ENCODE data around the gene RPL5. TPM values are rescaled to one million over a fixed set of nuclear protein-coding genes. Genes with fewer than 3 reads are reported as not detected.

RPL5 gene
- total and polyA plus RNA-seq, 2 of the 8 experiments (the other 6 are each of a cell fraction or from before 2014, with no cell fraction given), result 1,506 to 2,034 TPM

DNA sequence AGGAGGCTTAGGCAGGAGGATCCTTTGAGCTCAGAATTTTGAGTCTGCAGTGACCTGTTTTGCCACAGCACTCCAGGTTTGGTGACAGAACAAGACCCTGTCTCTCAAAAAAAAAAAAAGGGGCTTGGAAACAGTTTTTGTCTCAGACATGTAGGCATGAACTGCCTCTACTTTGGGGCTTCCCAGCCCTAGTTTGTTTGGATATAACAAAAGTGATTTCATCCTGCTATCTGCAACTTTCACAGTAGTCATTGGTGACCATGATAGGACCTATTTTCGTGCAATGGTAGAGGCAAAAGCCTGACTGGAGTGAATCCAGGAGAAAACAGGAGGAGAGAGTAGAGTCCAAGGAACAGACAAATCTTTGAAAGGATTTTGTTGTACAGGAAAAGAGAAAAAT, 26.6 kb upstream of the RPL5 start:
- Histone ChIP-seq H3K4ac (replicated peaks; ENCODE audit: insufficient read length, low read depth, low read length) (no peak overlapping the region), H3K18ac (ENCODE audit: extremely low read depth, low read length) (no peak overlapping the region), H4K8ac (ENCODE audit: extremely low read depth, insufficient read depth, low read length) (no peak overlapping the region), H4K20me1 (replicated peaks in 1 of 2; ENCODE audit: control insufficient read depth in 1 of 2, insufficient read depth in 2 of 2, low read length in 2 of 2) (no peaks in the 10 kb centered on the region), H3K9ac (replicated peaks in 1 of 4; ENCODE audit: extremely low read depth in 1 of 4, low read depth in 3 of 4, low read length in 3 of 4) (no peak overlapping the region), H2BK20ac (ENCODE audit: low read length) (no peak overlapping the region), H3K4me3 (ENCODE audit: extremely low read depth in 1 of 4, insufficient read depth in 2 of 4, low read depth in 3 of 4, low read length in 4 of 4) (no peak overlapping the region), H3K27me3 (replicated peaks in 1 of 4; ENCODE audit: control insufficient read depth in 3 of 4, extremely low read depth in 1 of 4, insufficient read depth in 3 of 4, low read length in 3 of 4) (no peaks in the 10 kb centered on the region), H3K79me2 (ENCODE audit: control insufficient read depth in 1 of 2, insufficient read depth in 2 of 2, low read length in 2 of 2) (no peaks in the 10 kb centered on the region), H3K36me3 (ENCODE audit: control insufficient read depth in 2 of 4, insufficient read depth in 4 of 4, low read length in 3 of 4) (no peaks in the 10 kb centered on the region), H3K9me3 (ENCODE audit: insufficient read depth in 2 of 2, low read depth in 1 of 2, low read length in 1 of 2) (no peaks in the 10 kb centered on the region), H3K56ac (replicated peaks; ENCODE audit: insufficient read length, low read depth, low read length) (no peak overlapping the region), H2AK5ac (ENCODE audit: low read depth, low read length) (no peak overlapping the region), H3K14ac (ENCODE audit: insufficient read length) (no peak overlapping the region), H2BK120ac (replicated peaks; ENCODE audit: low read depth, low read length) (no peak overlapping the region), H4K91ac (replicated peaks; ENCODE audit: insufficient read length, low read length) (no peak overlapping the region), H3K79me1 (ENCODE audit: low read depth, low read length) (no peaks in the 10 kb centered on the region), H3K4me2 (ENCODE audit: insufficient read depth in 1 of 2, low read depth in 2 of 2, low read length in 2 of 2) (no peak overlapping the region), H3K4me1 (replicated peaks in 1 of 4; ENCODE audit: control insufficient read depth in 3 of 4, insufficient read depth in 4 of 4, low read length in 3 of 4) (no peaks in the 10 kb centered on the region), H3K23ac (ENCODE audit: insufficient read length) (no peak overlapping the region), H2BK15ac (ENCODE audit: low read length) (no peak overlapping the region), H2AFZ (ENCODE audit: low read length) (0 out of 2 replicates have a peak overlapping the region, but pooled peaks have one; percentile 1), H3K27ac (ENCODE audit: low read depth, low read length) (no peak overlapping the region), H2BK5ac (ENCODE audit: low read depth, low read length) (no peak overlapping the region), H3K23me2 (ENCODE audit: low read depth, low read length) (no peaks in the 10 kb centered on the region), H4K5ac (ENCODE audit: insufficient read length, low read depth, low read length) (no peak overlapping the region), H2BK12ac (ENCODE audit: low read depth, low read length) (no peak overlapping the region)
- no peak for DNase-seq (ENCODE audit: low read depth in 1 of 2, low spot score in 2 of 2)
- ChIA-PET POLR2A (ENCODE audit: partially characterized antibody) (interaction anchor here (0.8 to 1.9 kb wide), 3 partner anchors 9 to 17 kb away, joined by 3 to 6 read pairs (median 3); no protein-coding TSS in a partner anchor), CTCF (ENCODE audit: partially characterized antibody) (no interaction called here)
- WGBS, 2 experiments (ENCODE audit: extremely low coverage in 1 of 2, insufficient coverage in 1 of 2, insufficient read length in 1 of 2, insufficient replicate concordance in 2 of 2, low coverage in 1 of 2, low lambda C conversion rate in 2 of 2, missing lambda C conversion rate in 1 of 2), result 91% methylated on average over 1 of the region's 1 CpG; no CpG with 5 or more reads in 1 of the 2 experiments
- no peak for FAIRE-seq
- no peak for TF ChIP-seq EZH2 (IDR thresholded peaks at IDR 0.05; ENCODE audit: low read depth, low read length, severe bottlenecking)
- no peak for TF ChIP-seq RNF2 (IDR thresholded peaks at IDR 0.05; ENCODE audit: borderline replicate concordance, low read depth, low read length, missing control alignments, poor library complexity, severe bottlenecking)
- TF ChIP-seq RAD21 (IDR thresholded peaks at IDR 0.05 in 1 of 2, conservative IDR thresholded peaks at IDR 0.05 in 1 of 2; ENCODE audit: low read depth in 2 of 2, low read length in 2 of 2), result no peak
- no peak for TF ChIP-seq TBP (IDR thresholded peaks at IDR 0.05; ENCODE audit: low read depth, low read length)
- TF ChIP-seq CEBPB (IDR thresholded peaks at IDR 0.05; ENCODE audit: low read depth, low read length), result no peak
- TF ChIP-seq SIN3A (conservative IDR thresholded peaks at IDR 0.05 in 1 of 2, IDR thresholded peaks at IDR 0.05 in 1 of 2; ENCODE audit: low read depth in 1 of 2, low read length in 2 of 2), result no peak
- TF ChIP-seq KDM1A (IDR thresholded peaks at IDR 0.05; ENCODE audit: borderline replicate concordance, low read length), result no peak
- no peak for TF ChIP-seq PHF8 (conservative IDR thresholded peaks at IDR 0.05; ENCODE audit: low read depth, low read length)
- no peak for TF ChIP-seq HDAC2 (IDR thresholded peaks at IDR 0.05; ENCODE audit: borderline replicate concordance in 1 of 2, low read depth in 2 of 2, low read length in 2 of 2)
- no peak for TF ChIP-seq NRF1 (IDR thresholded peaks at IDR 0.05; ENCODE audit: low read depth, low read length)
- no peak for TF ChIP-seq SUZ12 (IDR thresholded peaks at IDR 0.05; ENCODE audit: low read length)
- TF ChIP-seq TAF7 (optimal IDR thresholded peaks at IDR 0.05; ENCODE audit: borderline replicate concordance, low read depth, low read length), result no peak
